ENCODE measurements around the gene OPTN.

Gene OPTN

GRCh38 chr10:13184276-13184675 is 84.3 kb downstream of the OPTN start:
- Histone ChIP-seq H3K27ac (no peak overlapping the region), H3K4me3 (ENCODE audit: low read depth, low read length) (no peak overlapping the region), H3K27me3 (replicated peaks) (no peaks in the 10 kb centered on the region), H3K36me3 (replicated peaks) (no peaks in the 10 kb centered on the region)
- no peak for DNase-seq
- in situ Hi-C loops (cut with HindIII; ENCODE audit: low pct_ligation_motif_present, low sequenced_read_pairs): no loop called here
- TF ChIP-seq, protein P1, sequence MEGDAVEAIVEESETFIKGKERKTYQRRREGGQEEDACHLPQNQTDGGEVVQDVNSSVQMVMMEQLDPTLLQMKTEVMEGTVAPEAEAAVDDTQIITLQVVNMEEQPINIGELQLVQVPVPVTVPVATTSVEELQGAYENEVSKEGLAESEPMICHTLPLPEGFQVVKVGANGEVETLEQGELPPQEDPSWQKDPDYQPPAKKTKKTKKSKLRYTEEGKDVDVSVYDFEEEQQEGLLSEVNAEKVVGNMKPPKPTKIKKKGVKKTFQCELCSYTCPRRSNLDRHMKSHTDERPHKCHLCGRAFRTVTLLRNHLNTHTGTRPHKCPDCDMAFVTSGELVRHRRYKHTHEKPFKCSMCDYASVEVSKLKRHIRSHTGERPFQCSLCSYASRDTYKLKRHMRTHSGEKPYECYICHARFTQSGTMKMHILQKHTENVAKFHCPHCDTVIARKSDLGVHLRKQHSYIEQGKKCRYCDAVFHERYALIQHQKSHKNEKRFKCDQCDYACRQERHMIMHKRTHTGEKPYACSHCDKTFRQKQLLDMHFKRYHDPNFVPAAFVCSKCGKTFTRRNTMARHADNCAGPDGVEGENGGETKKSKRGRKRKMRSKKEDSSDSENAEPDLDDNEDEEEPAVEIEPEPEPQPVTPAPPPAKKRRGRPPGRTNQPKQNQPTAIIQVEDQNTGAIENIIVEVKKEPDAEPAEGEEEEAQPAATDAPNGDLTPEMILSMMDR (IDR thresholded peaks at IDR 0.05; ENCODE audit: low read depth, low read length, missing control alignments): no peak

DNA sequence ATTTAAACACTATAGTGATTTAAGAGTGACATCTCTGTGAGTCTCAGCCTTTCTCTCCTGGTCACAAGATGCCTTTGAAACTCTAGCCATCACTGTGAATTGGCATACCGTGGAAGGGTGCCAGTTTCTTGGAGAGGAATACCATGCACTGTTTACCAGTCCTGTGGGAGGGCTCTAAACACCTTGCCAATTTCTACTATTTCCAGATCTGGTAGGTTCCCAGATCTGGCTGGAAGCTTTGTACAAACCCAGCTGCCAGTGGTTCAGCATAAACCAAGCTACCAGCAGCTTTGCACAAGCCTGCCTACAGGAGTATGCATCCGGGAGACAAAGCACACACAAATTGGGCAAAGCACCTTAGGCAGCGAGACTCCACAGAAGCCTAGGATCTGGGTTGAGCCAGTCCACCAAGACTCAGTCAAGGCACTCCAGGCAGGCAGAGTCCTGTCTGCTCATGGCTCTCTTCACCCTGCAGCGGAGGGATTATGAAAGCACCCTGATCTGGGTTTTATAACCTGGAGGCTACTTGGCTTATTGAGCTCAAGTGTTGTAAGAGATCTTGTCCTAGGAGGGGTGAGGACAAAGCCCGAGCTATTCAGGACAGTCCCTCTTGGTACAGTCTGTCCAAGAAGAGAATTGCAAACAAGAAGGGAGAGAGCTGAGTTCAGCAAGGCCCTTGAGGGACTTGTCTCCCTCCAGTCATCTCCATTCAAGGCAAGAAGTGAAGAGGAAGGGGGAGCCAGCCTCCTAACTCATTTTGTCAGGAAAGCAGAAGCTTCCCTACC is 85.0 kb downstream of the OPTN start:
- no peak for DNase-seq
- in situ Hi-C loops (cut with HindIII; ENCODE audit: low pct_ligation_motif_present, low sequenced_read_pairs): no loop called here

DNA sequence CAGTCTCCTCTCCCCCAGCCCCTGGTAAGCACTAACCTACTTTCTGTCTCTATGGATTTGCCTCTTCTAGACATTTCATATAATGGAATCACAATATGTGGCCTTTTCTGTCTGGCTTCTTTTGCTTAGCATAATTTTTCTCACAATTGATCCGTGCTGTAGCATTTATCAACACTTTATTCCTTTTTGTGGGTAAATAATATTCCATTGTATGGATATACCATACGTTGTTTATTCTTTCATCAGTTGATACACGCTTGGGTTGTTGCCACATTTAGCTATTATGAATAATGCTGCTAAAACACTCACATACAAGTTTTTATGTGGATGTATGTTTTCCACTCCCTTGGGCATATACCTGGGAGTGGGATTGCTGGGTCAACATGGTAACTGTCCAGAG is 87.2 kb downstream of the OPTN start:
- in situ Hi-C loops (cut with HindIII; ENCODE audit: low pct_ligation_motif_present, low sequenced_read_pairs): no loop called here
- Histone ChIP-seq H3K36me3 (replicated peaks) (no peaks in the 10 kb centered on the region), H3K27ac (no peak overlapping the region), H3K4me3 (ENCODE audit: low read depth, low read length) (no peak overlapping the region), H3K27me3 (replicated peaks) (no peaks in the 10 kb centered on the region)
- no peak for DNase-seq
- TF ChIP-seq, protein P1 (IDR thresholded peaks at IDR 0.05; ENCODE audit: low read depth, low read length, missing control alignments): no peak

More for the DNA sequence above, 85.0 kb downstream of the OPTN start:
- Histone ChIP-seq H3K27me3 (replicated peaks) (no peaks in the 10 kb centered on the region), H3K27ac (no peak overlapping the region), H3K4me3 (ENCODE audit: low read depth, low read length) (no peak overlapping the region), H3K36me3 (replicated peaks) (no peaks in the 10 kb centered on the region)
- TF ChIP-seq, protein P1 (IDR thresholded peaks at IDR 0.05; ENCODE audit: low read depth, low read length, missing control alignments): no peak

Measured in brain microvascular endothelial cell (primary cell).